Activated effector memory CD4-positive, alpha-beta T cell treated with Interleukin-2 at 50 U/mL for 16 hours (primary cell): ENCODE results near the gene UBIAD1.

Source experiments
- DNase-seq: peaks from one replicate; pipeline ENCODE4 v3.0.0-alpha.2; 2020

Gene UBIAD1

DNA sequence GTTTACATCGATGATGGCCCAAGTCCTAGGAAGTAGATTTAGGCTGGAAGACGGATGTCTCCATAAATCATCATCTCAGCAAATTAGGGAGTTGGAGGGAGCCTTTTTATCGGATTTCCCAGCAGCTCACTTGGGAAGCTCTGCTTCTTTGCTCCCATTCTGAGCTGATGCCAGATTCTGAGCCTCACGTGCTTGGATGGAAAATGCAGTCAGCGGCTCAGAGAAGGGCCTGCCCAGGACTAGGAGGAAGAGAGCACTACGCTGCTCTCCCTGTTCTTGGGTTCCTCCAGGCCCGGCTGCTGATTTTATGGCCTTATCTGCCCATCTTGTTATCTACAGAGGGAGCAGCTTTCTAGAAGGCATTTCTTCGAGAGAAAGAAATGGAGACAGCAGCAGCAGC lies 42.0 kb downstream of the UBIAD1 start:
- no peak for DNase-seq

GRCh38 chr1:11316701-11317100 lies 43.7 kb downstream of the UBIAD1 start:
- no peak for DNase-seq

GRCh38 chr1:11318982-11319381 lies 46.0 kb downstream of the UBIAD1 start:
- DNase-seq = no peak

DNA sequence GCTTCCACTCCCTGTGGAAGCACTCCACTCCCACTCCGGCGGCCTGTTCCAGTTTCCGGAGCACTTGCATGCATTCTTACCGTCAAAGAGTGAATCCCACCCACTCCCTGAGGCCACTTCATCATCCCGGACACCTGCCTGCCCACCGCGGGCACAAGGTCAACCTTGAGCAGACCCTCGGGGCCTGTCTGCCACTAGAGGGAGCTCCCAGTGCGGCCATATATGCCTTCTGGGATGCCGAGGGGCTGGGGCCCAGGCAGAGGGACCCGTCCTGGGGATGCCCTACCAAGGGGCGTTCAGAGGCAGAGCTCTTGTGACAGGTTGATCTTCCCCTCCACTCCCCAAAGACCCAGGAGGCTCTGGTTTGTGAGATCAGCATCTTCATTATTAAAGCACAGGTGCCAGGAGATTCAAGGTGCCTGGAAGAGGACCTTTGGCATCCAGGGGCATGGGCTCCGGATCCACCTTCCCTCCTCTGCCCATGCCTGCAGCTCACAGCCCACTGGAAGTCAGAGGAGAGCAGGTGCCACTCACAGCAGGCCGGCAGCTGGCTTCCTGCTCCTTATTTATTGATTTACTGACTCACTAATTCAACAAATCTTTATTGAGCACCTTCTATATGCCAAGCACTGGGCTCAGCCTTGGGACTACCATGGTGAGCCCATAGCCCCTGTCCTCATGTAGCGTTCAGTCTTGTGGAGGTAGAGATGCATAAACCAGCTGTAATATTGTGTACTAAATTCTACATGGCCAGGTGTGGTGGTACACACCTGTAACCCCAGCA lies 47.3 kb downstream of the UBIAD1 start:
- peak; percentile 2 for DNase-seq

- no peak for DNase-seq
These were observed 48.9 kb downstream of the UBIAD1 start for GRCh38 chr1:11321656-11322491.

DNA sequence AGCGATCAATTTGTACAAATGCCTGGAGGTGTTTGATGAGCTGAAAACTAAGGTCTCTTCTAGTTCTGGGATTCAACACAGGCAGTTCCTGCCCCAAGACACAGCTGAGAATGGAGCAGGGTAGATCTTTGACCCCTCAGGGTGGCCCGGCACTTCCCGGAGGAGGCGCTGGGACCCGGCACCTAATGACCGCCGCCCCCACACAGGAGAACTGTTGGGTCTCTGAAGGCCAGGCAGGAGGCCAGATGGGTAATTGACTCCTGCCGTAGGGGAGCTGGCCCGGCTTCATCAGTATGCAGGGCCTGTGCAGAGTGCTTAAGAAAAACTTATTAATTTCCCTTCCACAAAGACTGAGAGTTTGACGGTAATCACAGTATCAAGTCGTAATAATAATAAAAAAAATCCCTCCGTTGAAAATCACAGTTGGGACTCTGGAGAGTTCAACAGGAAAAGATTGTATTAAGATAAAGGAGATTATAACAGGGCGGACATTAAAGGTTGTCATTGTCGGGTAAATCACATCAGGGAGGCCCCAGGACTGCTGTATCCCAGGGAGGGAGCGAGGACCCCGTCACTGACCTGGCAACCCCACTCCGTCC lies 51.7 kb downstream of the UBIAD1 start:
- DNase-seq = no peak

DNA sequence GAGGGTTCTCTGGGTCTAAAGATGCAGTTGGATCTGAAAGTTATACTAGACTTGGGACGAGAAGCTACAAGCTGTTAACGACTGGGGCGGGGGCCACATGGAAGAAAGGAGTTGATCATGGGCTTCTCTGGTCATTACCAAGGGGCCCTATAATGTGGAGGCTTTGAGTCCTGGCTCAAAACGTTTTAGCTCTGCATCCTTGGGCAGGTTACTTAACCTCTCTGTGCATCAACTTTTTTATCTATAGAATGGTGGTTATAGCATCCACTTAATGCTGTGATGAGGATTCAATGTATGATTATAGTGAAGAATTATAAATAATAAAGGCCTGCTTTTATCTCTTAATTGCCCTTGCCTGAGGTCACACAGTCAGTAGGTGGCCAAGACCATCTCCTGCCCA lies 53.1 kb downstream of the UBIAD1 start:
- DNase-seq = no peak

DNA sequence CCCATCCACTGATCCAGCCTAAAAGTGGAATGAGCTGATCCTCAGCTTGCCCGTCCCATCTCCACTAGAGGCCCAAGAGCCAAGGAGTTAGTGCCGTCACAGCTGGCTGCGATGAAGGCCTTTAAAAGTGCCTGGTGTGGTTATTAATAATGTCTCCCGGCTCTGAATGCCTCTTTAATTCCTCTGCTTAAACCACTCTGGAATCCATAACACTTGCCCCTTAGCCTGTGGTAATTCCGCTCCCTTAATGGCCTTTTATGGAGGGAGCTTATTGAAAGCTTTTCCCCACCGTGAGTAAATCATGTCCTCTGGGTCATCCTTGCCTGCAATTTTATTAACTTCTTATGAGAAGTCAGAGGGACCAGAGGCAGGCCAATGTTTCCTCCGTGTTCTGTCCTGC lies 55.4 kb downstream of the UBIAD1 start:
- DNase-seq = no peak

DNA sequence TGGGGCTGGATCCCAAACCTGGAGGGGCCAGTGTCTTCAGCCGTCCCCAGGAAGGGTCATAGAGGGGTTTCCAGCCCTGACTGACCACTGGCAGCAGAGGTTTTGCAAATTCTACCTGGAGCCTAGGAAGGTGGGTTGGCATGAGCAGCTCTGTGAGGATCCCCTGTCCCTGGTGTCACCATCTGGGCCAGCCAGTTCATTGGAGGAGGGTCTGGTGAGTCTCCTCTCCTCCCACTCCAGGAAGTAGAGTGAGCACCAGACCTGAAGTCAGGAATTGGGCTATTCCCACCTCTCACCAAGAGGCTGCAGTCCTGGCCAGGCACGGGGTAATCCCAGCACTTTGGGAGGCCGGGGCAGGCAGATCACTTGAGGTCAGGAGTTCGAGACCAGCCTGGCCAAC lies 57.4 kb downstream of the UBIAD1 start:
- DNase-seq = no peak

GRCh38 chr1:11331036-11331944 lies 58.3 kb downstream of the UBIAD1 start:
- DNase-seq = no peak

- no peak for DNase-seq
These were observed 59.0 kb downstream of the UBIAD1 start for GRCh38 chr1:11331945-11332546.

DNA sequence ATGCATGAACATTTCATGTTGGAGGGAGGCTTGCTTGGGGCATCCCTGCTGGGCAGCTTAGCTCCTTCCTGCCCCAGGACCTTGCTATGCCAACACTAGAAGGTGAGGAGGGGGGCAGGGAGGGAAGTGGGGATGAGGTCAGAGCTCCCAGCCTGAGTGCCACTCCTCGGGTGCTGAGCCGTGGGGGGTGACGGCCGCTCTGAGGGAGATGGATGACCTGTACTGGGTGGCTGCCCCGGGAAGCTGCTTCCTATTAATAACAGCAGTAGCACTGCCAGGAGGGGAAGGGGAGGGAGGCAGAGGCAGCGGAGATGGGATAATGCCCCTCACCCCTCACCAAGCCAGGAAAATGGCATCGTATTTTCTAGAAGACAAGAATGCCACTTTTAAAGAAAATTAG lies 60.6 kb downstream of the UBIAD1 start:
- DNase-seq = no peak

DNA sequence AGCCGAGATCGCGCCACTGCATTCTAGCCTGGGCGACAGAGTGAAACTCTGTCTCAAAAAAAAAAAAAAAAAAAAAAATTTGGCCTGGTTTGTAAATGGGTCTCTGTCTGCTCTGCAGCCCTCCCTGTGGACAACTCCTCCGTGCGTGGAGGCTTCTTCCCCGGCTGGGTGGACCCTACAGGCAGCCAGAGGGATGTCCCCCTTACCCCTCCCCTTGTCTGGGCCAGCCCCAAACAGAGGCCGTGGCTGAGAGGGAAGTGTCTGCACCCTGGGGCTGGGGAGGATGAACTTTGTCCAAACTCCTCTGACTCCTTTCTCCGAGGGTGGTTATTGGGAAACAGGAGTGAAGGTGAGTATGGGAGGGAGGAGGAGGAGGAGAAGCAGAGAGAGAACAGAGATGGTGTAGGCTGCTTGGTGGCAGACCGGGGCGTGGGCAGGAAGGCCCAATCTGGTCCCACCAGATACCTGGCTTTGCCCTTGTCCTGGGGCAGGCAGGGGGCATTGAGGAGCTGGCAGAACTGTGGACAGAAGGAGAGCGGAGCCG lies 61.3 kb downstream of the UBIAD1 start:
- no peak for DNase-seq

DNA sequence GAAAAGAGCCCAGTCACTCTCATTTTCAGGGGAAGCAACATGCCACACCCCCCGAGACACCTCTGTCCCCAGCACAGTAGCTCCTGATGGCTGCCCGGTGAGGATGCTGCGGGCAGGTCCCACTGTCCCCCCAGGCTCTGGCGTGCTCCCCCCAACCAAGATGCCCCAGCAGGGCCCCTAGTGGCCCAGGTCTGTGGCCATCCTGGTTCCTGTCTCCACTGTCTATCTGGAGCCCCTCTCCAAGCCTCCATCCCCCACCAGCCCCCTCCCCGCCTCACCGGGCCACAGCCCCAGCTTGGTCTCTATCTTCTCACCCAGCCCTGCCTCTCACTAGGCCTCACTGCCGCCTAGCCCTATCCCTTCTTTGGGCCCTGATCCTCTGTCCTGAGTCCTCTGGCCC lies 61.8 kb downstream of the UBIAD1 start:
- no peak for DNase-seq

DNA sequence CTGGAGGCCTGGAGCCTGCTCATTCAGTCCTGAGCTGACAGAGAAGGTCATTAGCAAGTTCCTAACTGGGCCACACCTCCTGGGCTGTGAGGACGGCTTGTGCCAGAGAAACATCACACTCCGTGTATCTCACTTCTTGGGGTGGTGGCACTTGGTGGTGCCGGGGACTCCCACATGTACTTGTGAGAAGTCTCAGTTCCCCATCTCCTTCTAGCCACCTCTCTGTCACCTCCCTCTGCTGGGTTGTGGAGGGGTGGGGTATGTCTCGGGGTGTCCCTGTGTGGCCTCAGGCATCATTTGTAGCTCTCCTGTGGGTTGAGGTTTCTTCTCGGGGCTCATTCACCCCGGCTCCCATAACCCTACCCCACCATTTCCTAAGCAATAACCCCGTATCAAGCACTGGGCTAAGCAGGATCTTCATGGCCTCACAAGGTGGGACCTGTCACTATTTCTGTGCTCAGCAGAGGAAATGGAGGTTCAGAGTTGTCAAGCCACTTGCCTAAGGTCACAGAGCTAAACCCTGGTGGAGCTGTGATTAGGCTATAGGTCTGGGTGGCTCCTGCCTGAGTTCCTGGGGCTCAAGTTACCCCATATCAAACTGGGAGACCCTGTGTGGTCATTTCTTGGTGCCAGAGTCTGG lies 62.5 kb downstream of the UBIAD1 start:
- no peak for DNase-seq

DNA sequence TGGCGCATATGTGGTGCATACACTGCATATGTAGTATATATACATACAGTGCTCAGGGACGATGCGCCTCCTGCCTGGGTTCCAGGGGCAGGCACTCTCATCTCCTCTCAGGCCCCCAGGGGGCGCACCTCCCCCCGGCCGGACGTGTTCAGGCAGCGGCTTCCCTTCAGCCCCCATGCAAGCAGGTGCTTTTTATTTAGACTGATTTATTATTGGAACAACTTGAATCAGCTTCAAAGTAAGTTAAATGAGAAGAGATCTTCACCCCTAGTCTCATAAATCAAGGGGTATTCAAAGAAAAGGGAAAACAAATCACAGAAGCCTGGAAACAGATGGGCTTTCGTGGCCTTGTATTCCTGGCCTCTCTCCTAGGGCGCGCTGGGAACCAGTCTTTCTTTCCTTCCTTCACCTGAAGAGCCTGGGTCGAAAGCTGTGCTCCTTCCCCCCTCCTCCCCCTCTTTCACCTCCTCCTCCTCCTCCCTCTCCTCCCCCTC lies 64.6 kb downstream of the UBIAD1 start:
- DNase-seq = peak; percentile 48
